ENCODE measurements around the gene FUT3. TPM values are rescaled to one million over a fixed set of nuclear protein-coding genes. Genes with fewer than 3 reads are reported as not detected.
A peak's percentile ranks its signal among the peaks of the same experiment; 100 is the strongest.

Gene FUT3
- total and polyA plus RNA-seq, 9 of the 15 experiments (the other 6 are each of a cell fraction or from before 2014, with no cell fraction given) = 0.09 TPM; not detected in 8

DNA sequence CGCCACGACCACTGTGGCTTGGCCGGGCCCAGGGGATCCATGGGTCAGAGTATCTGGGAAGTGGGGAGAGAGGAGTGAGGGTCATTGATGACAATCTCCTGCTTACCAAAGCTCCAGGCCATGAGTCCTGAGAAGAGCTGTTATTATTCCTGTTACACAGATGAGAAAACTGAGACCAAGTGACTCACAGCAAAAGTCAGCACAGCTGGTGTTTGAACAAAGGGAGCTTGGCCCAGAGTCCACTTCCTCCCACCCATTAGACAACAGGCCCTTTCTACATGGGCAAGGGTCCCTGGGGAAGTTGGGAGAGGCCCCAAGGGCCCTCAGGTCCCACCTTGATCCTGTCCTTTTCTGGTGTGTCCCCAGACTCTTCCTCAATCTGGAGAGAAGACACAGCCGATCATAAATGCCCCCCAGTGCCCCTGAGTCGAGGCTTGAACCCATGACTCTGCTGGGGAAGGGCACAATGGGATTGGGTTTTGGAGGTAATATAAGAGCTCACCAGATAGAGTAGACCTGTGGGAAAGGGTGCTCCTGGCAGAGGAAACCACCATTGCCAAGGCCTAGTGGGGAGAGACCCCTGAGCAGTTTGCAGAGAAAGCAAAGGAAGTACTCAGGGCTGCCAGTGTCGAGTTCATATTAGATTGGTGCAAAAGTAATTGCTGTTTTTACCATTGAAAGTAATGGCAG, 18.6 kb downstream of the FUT3 start (continued):
- TF ChIP-seq, protein P1, sequence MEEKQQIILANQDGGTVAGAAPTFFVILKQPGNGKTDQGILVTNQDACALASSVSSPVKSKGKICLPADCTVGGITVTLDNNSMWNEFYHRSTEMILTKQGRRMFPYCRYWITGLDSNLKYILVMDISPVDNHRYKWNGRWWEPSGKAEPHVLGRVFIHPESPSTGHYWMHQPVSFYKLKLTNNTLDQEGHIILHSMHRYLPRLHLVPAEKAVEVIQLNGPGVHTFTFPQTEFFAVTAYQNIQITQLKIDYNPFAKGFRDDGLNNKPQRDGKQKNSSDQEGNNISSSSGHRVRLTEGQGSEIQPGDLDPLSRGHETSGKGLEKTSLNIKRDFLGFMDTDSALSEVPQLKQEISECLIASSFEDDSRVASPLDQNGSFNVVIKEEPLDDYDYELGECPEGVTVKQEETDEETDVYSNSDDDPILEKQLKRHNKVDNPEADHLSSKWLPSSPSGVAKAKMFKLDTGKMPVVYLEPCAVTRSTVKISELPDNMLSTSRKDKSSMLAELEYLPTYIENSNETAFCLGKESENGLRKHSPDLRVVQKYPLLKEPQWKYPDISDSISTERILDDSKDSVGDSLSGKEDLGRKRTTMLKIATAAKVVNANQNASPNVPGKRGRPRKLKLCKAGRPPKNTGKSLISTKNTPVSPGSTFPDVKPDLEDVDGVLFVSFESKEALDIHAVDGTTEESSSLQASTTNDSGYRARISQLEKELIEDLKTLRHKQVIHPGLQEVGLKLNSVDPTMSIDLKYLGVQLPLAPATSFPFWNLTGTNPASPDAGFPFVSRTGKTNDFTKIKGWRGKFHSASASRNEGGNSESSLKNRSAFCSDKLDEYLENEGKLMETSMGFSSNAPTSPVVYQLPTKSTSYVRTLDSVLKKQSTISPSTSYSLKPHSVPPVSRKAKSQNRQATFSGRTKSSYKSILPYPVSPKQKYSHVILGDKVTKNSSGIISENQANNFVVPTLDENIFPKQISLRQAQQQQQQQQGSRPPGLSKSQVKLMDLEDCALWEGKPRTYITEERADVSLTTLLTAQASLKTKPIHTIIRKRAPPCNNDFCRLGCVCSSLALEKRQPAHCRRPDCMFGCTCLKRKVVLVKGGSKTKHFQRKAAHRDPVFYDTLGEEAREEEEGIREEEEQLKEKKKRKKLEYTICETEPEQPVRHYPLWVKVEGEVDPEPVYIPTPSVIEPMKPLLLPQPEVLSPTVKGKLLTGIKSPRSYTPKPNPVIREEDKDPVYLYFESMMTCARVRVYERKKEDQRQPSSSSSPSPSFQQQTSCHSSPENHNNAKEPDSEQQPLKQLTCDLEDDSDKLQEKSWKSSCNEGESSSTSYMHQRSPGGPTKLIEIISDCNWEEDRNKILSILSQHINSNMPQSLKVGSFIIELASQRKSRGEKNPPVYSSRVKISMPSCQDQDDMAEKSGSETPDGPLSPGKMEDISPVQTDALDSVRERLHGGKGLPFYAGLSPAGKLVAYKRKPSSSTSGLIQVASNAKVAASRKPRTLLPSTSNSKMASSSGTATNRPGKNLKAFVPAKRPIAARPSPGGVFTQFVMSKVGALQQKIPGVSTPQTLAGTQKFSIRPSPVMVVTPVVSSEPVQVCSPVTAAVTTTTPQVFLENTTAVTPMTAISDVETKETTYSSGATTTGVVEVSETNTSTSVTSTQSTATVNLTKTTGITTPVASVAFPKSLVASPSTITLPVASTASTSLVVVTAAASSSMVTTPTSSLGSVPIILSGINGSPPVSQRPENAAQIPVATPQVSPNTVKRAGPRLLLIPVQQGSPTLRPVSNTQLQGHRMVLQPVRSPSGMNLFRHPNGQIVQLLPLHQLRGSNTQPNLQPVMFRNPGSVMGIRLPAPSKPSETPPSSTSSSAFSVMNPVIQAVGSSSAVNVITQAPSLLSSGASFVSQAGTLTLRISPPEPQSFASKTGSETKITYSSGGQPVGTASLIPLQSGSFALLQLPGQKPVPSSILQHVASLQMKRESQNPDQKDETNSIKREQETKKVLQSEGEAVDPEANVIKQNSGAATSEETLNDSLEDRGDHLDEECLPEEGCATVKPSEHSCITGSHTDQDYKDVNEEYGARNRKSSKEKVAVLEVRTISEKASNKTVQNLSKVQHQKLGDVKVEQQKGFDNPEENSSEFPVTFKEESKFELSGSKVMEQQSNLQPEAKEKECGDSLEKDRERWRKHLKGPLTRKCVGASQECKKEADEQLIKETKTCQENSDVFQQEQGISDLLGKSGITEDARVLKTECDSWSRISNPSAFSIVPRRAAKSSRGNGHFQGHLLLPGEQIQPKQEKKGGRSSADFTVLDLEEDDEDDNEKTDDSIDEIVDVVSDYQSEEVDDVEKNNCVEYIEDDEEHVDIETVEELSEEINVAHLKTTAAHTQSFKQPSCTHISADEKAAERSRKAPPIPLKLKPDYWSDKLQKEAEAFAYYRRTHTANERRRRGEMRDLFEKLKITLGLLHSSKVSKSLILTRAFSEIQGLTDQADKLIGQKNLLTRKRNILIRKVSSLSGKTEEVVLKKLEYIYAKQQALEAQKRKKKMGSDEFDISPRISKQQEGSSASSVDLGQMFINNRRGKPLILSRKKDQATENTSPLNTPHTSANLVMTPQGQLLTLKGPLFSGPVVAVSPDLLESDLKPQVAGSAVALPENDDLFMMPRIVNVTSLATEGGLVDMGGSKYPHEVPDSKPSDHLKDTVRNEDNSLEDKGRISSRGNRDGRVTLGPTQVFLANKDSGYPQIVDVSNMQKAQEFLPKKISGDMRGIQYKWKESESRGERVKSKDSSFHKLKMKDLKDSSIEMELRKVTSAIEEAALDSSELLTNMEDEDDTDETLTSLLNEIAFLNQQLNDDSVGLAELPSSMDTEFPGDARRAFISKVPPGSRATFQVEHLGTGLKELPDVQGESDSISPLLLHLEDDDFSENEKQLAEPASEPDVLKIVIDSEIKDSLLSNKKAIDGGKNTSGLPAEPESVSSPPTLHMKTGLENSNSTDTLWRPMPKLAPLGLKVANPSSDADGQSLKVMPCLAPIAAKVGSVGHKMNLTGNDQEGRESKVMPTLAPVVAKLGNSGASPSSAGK (IDR thresholded peaks at IDR 0.05) = no peak
- TF ChIP-seq ZNF717 (CRISPR knock-in tag; IDR thresholded peaks at IDR 0.05) (no peak), SAFB2 (IDR thresholded peaks at IDR 0.05; ENCODE audit: borderline replicate concordance, low read depth, low read length, severe bottlenecking) (no peak), RAD21 (CRISPR knock-in tag; conservative IDR thresholded peaks at IDR 0.05 in 1 of 2, IDR thresholded peaks at IDR 0.05 in 1 of 2) (no peak), L3MBTL2 (IDR thresholded peaks at IDR 0.05) (no peak), CHD4 (IDR thresholded peaks at IDR 0.05; ENCODE audit: insufficient read depth, insufficient replicate concordance, low read depth, low read length, poor library complexity, severe bottlenecking) (peak; percentile 41), NRF1 (conservative IDR thresholded peaks at IDR 0.05 in 1 of 2, IDR thresholded peaks at IDR 0.05 in 1 of 2) (no peak), ZNF644 (tag; IDR thresholded peaks at IDR 0.05; ENCODE audit: low read depth) (no peak), NFE2L1 (tag; IDR thresholded peaks at IDR 0.05; ENCODE audit: borderline replicate concordance, low read depth) (no peak), FOXM1 (IDR thresholded peaks at IDR 0.05; ENCODE audit: low read depth) (no peak), FOXM1 (CRISPR knock-in tag; IDR thresholded peaks at IDR 0.05; ENCODE audit: low read depth) (no peak), JUND (IDR thresholded peaks at IDR 0.05; ENCODE audit: borderline replicate concordance, low read depth, low read length) (no peak), JUND (tag; IDR thresholded peaks at IDR 0.05; ENCODE audit: borderline replicate concordance, low read depth, low read length) (no peak)
- TF ChIP-seq, protein P2, sequence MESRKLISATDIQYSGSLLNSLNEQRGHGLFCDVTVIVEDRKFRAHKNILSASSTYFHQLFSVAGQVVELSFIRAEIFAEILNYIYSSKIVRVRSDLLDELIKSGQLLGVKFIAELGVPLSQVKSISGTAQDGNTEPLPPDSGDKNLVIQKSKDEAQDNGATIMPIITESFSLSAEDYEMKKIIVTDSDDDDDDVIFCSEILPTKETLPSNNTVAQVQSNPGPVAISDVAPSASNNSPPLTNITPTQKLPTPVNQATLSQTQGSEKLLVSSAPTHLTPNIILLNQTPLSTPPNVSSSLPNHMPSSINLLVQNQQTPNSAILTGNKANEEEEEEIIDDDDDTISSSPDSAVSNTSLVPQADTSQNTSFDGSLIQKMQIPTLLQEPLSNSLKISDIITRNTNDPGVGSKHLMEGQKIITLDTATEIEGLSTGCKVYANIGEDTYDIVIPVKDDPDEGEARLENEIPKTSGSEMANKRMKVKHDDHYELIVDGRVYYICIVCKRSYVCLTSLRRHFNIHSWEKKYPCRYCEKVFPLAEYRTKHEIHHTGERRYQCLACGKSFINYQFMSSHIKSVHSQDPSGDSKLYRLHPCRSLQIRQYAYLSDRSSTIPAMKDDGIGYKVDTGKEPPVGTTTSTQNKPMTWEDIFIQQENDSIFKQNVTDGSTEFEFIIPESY (CRISPR knock-in tag; IDR thresholded peaks at IDR 0.05) = no peak

Measured in K562 (cell line).